C4-2B (cell line): ENCODE data around the gene NOL8.

Experiments
- ZFX ChIP-seq: fragments of 450-650 bp; IDR thresholded peaks from 2 replicates; pipeline ENCODE4 v1.6.1; 2017
- TF ChIP-seq, protein P1 (sequence below): fragments of 450-650 bp; conservative IDR thresholded peaks from 2 replicates; pipeline ENCODE4 v1.5.1; 2017; ENCODE audit warnings: mild to moderate bottlenecking

DNA sequence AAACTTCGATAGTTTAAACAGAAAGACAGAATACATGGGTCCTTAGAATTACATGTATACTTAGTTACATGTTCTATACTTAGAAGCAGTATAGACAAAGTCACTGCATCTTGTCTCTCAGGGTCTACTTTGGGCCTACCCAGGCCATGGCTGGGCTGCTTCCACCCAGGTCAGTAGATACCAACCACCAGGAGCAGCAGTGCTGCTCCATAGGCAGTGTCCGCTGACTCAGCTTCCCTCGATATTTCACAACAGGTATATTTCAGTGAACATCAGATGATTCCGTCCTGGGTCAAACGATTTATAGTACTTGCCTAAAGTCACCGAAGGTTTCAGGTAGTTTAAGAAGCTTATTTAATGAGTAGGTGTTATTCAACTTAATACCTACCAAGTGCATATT, 49.6 kb downstream of the NOL8 start:
- TF ChIP-seq, protein P1, sequence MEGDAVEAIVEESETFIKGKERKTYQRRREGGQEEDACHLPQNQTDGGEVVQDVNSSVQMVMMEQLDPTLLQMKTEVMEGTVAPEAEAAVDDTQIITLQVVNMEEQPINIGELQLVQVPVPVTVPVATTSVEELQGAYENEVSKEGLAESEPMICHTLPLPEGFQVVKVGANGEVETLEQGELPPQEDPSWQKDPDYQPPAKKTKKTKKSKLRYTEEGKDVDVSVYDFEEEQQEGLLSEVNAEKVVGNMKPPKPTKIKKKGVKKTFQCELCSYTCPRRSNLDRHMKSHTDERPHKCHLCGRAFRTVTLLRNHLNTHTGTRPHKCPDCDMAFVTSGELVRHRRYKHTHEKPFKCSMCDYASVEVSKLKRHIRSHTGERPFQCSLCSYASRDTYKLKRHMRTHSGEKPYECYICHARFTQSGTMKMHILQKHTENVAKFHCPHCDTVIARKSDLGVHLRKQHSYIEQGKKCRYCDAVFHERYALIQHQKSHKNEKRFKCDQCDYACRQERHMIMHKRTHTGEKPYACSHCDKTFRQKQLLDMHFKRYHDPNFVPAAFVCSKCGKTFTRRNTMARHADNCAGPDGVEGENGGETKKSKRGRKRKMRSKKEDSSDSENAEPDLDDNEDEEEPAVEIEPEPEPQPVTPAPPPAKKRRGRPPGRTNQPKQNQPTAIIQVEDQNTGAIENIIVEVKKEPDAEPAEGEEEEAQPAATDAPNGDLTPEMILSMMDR, result no peak
- no peak for TF ChIP-seq ZFX
